MM.1S (cell line): ENCODE results near the gene POLD3.

Source experiments
- CTCF ChIP-seq: fragments of 300-600 bp; sonication (generic); IDR thresholded peaks from 2 replicates; pipeline ENCODE4 v1.5.1; 2016; ENCODE audit warnings: antibody characterized with exemption, low read length, mixed read lengths
- EZH2 ChIP-seq: fragments of 300-600 bp; sonication (generic); optimal IDR thresholded peaks from 2 replicates; pipeline ENCODE3; 2017; ENCODE audit warnings: low read depth, mild to moderate bottlenecking, antibody characterized with exemption, low read length, mixed read lengths

- no peak for TF ChIP-seq CTCF
- no peak for TF ChIP-seq EZH2
Measured at GRCh38 chr11:74615988-74616387, 23.6 kb downstream of the POLD3 start.
